Gastroesophageal sphincter (tissue), 3 donors: ENCODE data around the gene PPFIA1.

Source experiments
- CTCF ChIP-seq, 4 experiments: fragments of 200-600 bp in 2 of 4; fragments of 450-650 bp in 2 of 4; sonication (generic) in 1 of 4; IDR thresholded peaks; one replicate each; pipeline ENCODE4 v1.5.1; 2017 to 2019; ENCODE audit warnings: antibody characterized with exemption in 4 of 4, mild to moderate bottlenecking in 2 of 4, moderate library complexity in 2 of 4
- POLR2A ChIP-seq, 2 donors: fragments of 450-650 bp; IDR thresholded peaks; one replicate each; pipeline ENCODE4 v1.6.1; 2017; ENCODE audit warnings: antibody characterized with exemption in 2 of 2, mild to moderate bottlenecking in 2 of 2, moderate library complexity in 1 of 2
- POLR2AphosphoS5 ChIP-seq: sonication (generic); formaldehyde crosslinking; IDR thresholded peaks from one replicate; pipeline ENCODE4 v1.6.1; 2017; ENCODE audit warnings: antibody characterized with exemption

DNA sequence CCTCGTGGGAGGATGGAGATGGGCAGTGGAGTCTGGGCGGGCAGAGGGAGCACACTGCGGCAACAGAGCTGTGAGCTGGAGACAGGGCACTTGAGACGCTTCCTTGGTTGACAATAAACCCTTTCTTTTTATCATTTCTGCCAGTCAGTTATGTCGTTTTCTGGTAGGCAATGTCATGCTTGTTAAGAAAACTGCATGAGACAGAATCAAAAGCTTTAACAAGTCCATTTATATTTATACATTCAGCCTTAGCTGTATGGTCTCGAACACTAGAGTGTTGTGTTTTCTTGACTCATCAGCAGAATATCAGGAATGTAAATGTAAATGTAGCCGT lies 31.9 kb downstream of the PPFIA1 start:
- TF ChIP-seq CTCF (IDR thresholded peaks at IDR 0.05), result no peak
- no peak for TF ChIP-seq POLR2A (IDR thresholded peaks at IDR 0.05)
- TF ChIP-seq POLR2AphosphoS5, result no peak
